Measurements from ENCODE around the gene FMNL2. TPM values are rescaled to one million over a fixed set of nuclear protein-coding genes. Genes with fewer than 3 reads are reported as not detected.

Gene FMNL2
- total RNA-seq, 1 experiment from 2014 or later, result 38.2 TPM

DNA sequence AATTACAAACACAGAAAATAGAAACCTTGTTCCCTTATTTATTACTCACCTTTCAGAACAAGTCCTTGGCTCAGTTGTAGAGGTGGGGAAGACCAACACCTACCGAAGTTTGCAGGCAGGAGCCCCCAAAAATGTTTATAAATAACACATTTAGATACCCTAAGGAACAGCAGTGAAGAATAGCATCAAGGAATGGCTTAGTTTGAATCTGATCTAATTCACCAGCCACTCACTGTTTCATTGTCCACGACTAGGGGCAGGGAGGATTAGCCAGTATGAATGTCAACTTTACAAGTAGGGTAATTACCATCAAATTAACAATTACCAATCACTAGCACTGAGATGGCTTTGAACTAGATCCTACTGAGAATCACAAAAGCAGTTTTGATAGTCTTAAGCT, 316.9 kb downstream of the FMNL2 start:
- Histone ChIP-seq H3K9me3 (no peaks in the 10 kb centered on the region), H3K4me1 (no peaks in the 10 kb centered on the region), H3K4me3 (ENCODE audit: low read depth, low read length) (no peak overlapping the region), H3K27me3 (replicated peaks; ENCODE audit: control insufficient read depth, insufficient read depth, low read length) (no peaks in the 10 kb centered on the region), H3K36me3 (ENCODE audit: control insufficient read depth, insufficient read depth, low read length) (no peaks in the 10 kb centered on the region)
- no peak overlapping the region for H3K4me3 Mint-ChIP-seq (ENCODE audit: unreplicated experiment)
- DNase-seq, result no peak
- no TSS peak for BruUV-seq (replicated peaks)
- H3K27ac Mint-ChIP-seq (ENCODE audit: unreplicated experiment), result no peak overlapping the region
- intact Hi-C loops (cut with micrococcal nuclease; ENCODE audit: unreplicated experiment), result no loop called here
- POLR2A ChIA-PET, result no interaction called here
- CTCF ChIA-PET, result no interaction called here
- no peaks in the 10 kb centered on the region for H3K27me3 Mint-ChIP-seq (ENCODE audit: insufficient read depth, unreplicated experiment)
- H3K36me3 Mint-ChIP-seq (ENCODE audit: insufficient read depth, unreplicated experiment), result peaks cover 66% of the 10 kb centered on the region
- no peaks in the 10 kb centered on the region for H3K9me3 Mint-ChIP-seq (ENCODE audit: unreplicated experiment)
- H3K4me1 Mint-ChIP-seq (ENCODE audit: low read depth, unreplicated experiment), result no peaks in the 10 kb centered on the region
- TF ChIP-seq, protein P1, sequence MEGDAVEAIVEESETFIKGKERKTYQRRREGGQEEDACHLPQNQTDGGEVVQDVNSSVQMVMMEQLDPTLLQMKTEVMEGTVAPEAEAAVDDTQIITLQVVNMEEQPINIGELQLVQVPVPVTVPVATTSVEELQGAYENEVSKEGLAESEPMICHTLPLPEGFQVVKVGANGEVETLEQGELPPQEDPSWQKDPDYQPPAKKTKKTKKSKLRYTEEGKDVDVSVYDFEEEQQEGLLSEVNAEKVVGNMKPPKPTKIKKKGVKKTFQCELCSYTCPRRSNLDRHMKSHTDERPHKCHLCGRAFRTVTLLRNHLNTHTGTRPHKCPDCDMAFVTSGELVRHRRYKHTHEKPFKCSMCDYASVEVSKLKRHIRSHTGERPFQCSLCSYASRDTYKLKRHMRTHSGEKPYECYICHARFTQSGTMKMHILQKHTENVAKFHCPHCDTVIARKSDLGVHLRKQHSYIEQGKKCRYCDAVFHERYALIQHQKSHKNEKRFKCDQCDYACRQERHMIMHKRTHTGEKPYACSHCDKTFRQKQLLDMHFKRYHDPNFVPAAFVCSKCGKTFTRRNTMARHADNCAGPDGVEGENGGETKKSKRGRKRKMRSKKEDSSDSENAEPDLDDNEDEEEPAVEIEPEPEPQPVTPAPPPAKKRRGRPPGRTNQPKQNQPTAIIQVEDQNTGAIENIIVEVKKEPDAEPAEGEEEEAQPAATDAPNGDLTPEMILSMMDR (IDR thresholded peaks at IDR 0.05; ENCODE audit: insufficient read depth in 1 of 2, low read depth in 1 of 2, low read length in 1 of 2, severe bottlenecking in 1 of 2, unreplicated experiment in 1 of 2), result no peak

DNA sequence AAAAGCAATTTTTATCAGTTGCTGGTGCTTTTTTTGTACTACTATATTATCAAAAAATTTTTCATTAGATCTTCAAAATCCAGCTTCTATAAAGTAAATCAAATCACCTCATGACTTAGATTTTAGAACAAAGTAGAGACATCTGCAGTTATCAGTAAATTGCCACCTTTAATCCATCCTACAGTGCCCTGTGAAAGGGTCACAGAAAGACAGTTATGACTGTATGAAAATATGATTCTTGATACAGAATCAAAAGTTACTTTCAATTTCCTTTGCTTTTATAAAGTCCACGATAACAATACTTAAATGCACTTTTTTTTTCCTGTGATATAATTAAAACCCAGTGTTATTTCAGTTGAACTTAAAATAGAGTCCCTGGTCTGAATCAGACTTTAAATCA, 320.9 kb downstream of the FMNL2 start:
- no peak for DNase-seq
- no peaks in the 10 kb centered on the region for H3K9me3 Mint-ChIP-seq (ENCODE audit: unreplicated experiment)
- H3K4me1 ChIP-seq, result no peaks in the 10 kb centered on the region
- CTCF ChIA-PET, result no interaction called here
- H3K36me3 Mint-ChIP-seq (ENCODE audit: insufficient read depth, unreplicated experiment), result peaks cover 85% of the 10 kb centered on the region
- BruUV-seq (replicated peaks), result no TSS peak
- no peak overlapping the region for H3K4me3 ChIP-seq (ENCODE audit: low read depth, low read length)
- POLR2A ChIA-PET, result no interaction called here
- intact Hi-C loops (cut with micrococcal nuclease; ENCODE audit: unreplicated experiment), result no loop called here
- H3K27me3 Mint-ChIP-seq (ENCODE audit: insufficient read depth, unreplicated experiment), result no peaks in the 10 kb centered on the region
- H3K9me3 ChIP-seq, result no peaks in the 10 kb centered on the region
- no peaks in the 10 kb centered on the region for H3K4me1 Mint-ChIP-seq (ENCODE audit: low read depth, unreplicated experiment)
- no peaks in the 10 kb centered on the region for H3K27me3 ChIP-seq (replicated peaks; ENCODE audit: control insufficient read depth, insufficient read depth, low read length)
- H3K36me3 ChIP-seq (ENCODE audit: control insufficient read depth, insufficient read depth, low read length), result no peaks in the 10 kb centered on the region
- no peak overlapping the region for H3K4me3 Mint-ChIP-seq (ENCODE audit: unreplicated experiment)
- no peak overlapping the region for H3K27ac Mint-ChIP-seq (ENCODE audit: unreplicated experiment)
- TF ChIP-seq, protein P1 (IDR thresholded peaks at IDR 0.05; ENCODE audit: insufficient read depth in 1 of 2, low read depth in 1 of 2, low read length in 1 of 2, severe bottlenecking in 1 of 2, unreplicated experiment in 1 of 2), result no peak

DNA sequence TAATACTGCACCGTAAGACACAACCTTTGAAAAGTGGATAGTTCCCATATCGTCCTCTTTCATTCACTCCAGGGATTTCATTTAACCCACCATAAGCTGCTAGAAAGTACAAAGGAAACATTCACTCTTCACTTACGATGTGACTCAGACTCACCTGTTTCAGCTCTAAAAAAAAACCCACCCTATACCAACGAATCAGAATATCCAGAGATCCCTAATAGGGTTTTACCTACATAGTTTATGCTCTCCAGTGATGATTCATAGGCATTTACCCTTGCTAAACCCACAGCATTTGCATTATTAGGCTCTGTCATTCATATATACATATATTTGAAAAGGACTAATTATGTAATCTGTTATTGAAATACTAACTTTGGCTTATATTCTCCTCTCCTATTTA, 322.1 kb downstream of the FMNL2 start:
- no peaks in the 10 kb centered on the region for H3K9me3 Mint-ChIP-seq (ENCODE audit: unreplicated experiment)

More for the DNA sequence above, 322.1 kb downstream of the FMNL2 start:
- no peak overlapping the region for H3K4me3 ChIP-seq (ENCODE audit: low read depth, low read length)
- no peak for DNase-seq
- no peaks in the 10 kb centered on the region for H3K9me3 ChIP-seq
- Mint-ChIP-seq H3K27ac (ENCODE audit: unreplicated experiment) (no peak overlapping the region), H3K36me3 (ENCODE audit: insufficient read depth, unreplicated experiment) (peaks cover 86% of the 10 kb centered on the region), H3K4me3 (ENCODE audit: unreplicated experiment) (no peak overlapping the region), H3K4me1 (ENCODE audit: low read depth, unreplicated experiment) (no peaks in the 10 kb centered on the region), H3K27me3 (ENCODE audit: insufficient read depth, unreplicated experiment) (no peaks in the 10 kb centered on the region)
- intact Hi-C loops (cut with micrococcal nuclease; ENCODE audit: unreplicated experiment), result no loop called here
- no TSS peak for BruUV-seq (replicated peaks)
- TF ChIP-seq, protein P1 (IDR thresholded peaks at IDR 0.05; ENCODE audit: insufficient read depth in 1 of 2, low read depth in 1 of 2, low read length in 1 of 2, severe bottlenecking in 1 of 2, unreplicated experiment in 1 of 2), result no peak
- POLR2A ChIA-PET, result no interaction called here
- no peaks in the 10 kb centered on the region for H3K27me3 ChIP-seq (replicated peaks; ENCODE audit: control insufficient read depth, insufficient read depth, low read length)
- H3K36me3 ChIP-seq (ENCODE audit: control insufficient read depth, insufficient read depth, low read length), result 0 out of 2 replicates have a peak, but pooled peaks cover 1% of the 10 kb centered on the region
- H3K4me1 ChIP-seq, result no peaks in the 10 kb centered on the region
- CTCF ChIA-PET, result no interaction called here
